GM18861 (cell line): ENCODE data around the gene OR13C4.
"Not testable (repeated sequence)": the region's sequence is repeated elsewhere in the genome, so short reads cannot be mapped to it uniquely, and the experiment has no call there.

Experiments
- ATAC-seq: cut with Tn5 transposase; IDR thresholded peaks from one replicate; pipeline ENCODE4 v1.9.1; 2021; ENCODE audit not compliant: unreplicated experiment

The OR13C4 gene

GRCh38 chr9:104527109-104527508 lies at the start of gene OR13C4:
OR13C4 (minus strand) TSS chr9:104527209; CDS start chr9:104527209, 0 bp downstream.
- ATAC-seq, result no peak

- ATAC-seq, result no peak
These were observed 48.4 kb upstream of the OR13C4 start for GRCh38 chr9:104575456-104575855.

- ATAC-seq, result no peak
These were observed 45.6 kb upstream of the OR13C4 start for GRCh38 chr9:104572612-104573011.

- ATAC-seq, result no peak
These were observed 41.9 kb upstream of the OR13C4 start, which contains the start of gene OR13C8 for GRCh38 chr9:104568868-104569267. OR13C8 (plus strand) TSS chr9:104569168; CDS start chr9:104569168, 0 bp downstream.

- no peak for ATAC-seq
These were observed 37.3 kb upstream of the OR13C4 start for GRCh38 chr9:104564358-104564757.

GRCh38 chr9:104556830-104557634 lies 30.0 kb upstream of the OR13C4 start:
- no peak for ATAC-seq

- ATAC-seq, result no peak
These were observed 28.5 kb upstream of the OR13C4 start for GRCh38 chr9:104555521-104555920.

- ATAC-seq, result no peak
These were observed 26.3 kb upstream of the OR13C4 start for GRCh38 chr9:104553261-104553660.

- ATAC-seq, result no peak
These were observed 17.6 kb upstream of the OR13C4 start for GRCh38 chr9:104544644-104545043.

- ATAC-seq, result no peak
These were observed 12.3 kb upstream of the OR13C4 start for GRCh38 chr9:104539275-104539674.

- ATAC-seq, result no peak
These were observed 9.7 kb upstream of the OR13C4 start, which contains the start of gene OR13C3 for GRCh38 chr9:104536756-104537155. OR13C3 (minus strand) TSS chr9:104536856; CDS start chr9:104536723, 133 bp downstream.

- ATAC-seq, result not testable (repeated sequence)
These were observed 6.8 kb downstream of the OR13C4 start for GRCh38 chr9:104520241-104520640.

GRCh38 chr9:104514901-104515300 lies 12.1 kb downstream of the OR13C4 start:
- ATAC-seq, result no peak

- no peak for ATAC-seq
These were observed 20.4 kb downstream of the OR13C4 start for GRCh38 chr9:104506565-104506964.

GRCh38 chr9:104503963-104504362 lies 23.0 kb downstream of the OR13C4 start, which contains the start of gene OR13F1:
OR13F1 (plus strand) TSS chr9:104504263; CDS start chr9:104504263, 0 bp downstream.
- no peak for ATAC-seq

GRCh38 chr9:104503440-104503839 lies 23.6 kb downstream of the OR13C4 start:
- no peak for ATAC-seq

- no peak for ATAC-seq
These were observed 32.2 kb downstream of the OR13C4 start for GRCh38 chr9:104494808-104495207.

GRCh38 chr9:104485014-104485413 lies 42.0 kb downstream of the OR13C4 start:
- no peak for ATAC-seq

- ATAC-seq, result no peak
These were observed 44.0 kb downstream of the OR13C4 start for GRCh38 chr9:104482921-104483570.
